22Rv1 (cell line): ENCODE data around the gene LRIG1.

ENCODE experiments used
- ZFX ChIP-seq: fragments of 450-650 bp; IDR thresholded peaks from 2 replicates; pipeline ENCODE4 v1.6.1; 2017; ENCODE audit warnings: antibody characterized with exemption, borderline replicate concordance
- TF ChIP-seq, protein P1 (sequence below): fragments of 450-650 bp; IDR thresholded peaks from 2 replicates; pipeline ENCODE4 v1.5.1; 2017; ENCODE audit warnings: mild to moderate bottlenecking

DNA sequence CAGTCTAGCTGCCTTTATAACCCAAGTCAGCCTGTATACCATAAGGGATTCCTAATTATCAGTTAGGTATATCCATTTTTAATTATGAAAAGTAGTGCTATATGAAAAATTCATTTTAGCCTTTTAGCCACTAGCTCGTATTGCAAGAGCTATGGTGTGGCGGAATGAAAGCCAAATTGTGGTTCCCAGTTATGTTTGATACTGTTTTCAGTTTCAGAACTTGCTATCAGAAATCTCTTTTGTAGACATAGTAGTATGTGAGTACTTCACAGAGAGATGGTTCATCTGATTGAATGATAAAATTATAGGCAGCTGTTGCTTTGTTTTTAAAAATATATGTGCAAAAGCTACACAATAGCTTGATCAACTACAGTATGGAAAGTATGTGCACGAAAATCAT lies 145.4 kb downstream of the LRIG1 start:
- TF ChIP-seq, protein P1, sequence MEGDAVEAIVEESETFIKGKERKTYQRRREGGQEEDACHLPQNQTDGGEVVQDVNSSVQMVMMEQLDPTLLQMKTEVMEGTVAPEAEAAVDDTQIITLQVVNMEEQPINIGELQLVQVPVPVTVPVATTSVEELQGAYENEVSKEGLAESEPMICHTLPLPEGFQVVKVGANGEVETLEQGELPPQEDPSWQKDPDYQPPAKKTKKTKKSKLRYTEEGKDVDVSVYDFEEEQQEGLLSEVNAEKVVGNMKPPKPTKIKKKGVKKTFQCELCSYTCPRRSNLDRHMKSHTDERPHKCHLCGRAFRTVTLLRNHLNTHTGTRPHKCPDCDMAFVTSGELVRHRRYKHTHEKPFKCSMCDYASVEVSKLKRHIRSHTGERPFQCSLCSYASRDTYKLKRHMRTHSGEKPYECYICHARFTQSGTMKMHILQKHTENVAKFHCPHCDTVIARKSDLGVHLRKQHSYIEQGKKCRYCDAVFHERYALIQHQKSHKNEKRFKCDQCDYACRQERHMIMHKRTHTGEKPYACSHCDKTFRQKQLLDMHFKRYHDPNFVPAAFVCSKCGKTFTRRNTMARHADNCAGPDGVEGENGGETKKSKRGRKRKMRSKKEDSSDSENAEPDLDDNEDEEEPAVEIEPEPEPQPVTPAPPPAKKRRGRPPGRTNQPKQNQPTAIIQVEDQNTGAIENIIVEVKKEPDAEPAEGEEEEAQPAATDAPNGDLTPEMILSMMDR, result no peak
- no peak for TF ChIP-seq ZFX
